ENCODE measurements around the gene RNF144B. TPM values are rescaled to one million over a fixed set of nuclear protein-coding genes. Genes with fewer than 3 reads are reported as not detected.

Gene RNF144B
- total and polyA plus RNA-seq, 2 of the 8 experiments (the other 6 are each of a cell fraction or from before 2014, with no cell fraction given), result 1.8 to 11.2 TPM

DNA sequence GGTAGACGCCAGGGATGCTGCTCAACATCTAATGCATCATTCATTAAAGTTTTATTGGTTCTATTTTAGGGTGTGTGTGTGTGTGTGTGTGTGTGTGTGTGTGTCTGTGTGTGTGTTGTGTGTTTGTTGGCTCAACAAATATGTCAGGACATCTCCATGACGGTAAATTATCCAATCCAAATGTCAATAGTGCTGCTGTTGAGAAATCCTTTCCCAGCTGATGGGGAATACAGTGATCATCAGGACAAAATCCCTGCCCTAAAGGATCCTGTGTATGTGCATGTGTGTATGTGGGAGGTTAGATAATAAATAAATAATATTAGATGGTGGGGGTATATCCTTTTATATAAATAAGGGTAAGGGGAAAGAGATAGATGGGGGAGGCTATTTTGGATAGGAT lies 59.6 kb downstream of the RNF144B start:
- Histone ChIP-seq H3K23me2 (ENCODE audit: low read depth, low read length) (no peaks in the 10 kb centered on the region; the same call in 1 of the 2 replicates), H2BK20ac (ENCODE audit: low read length) (no peak overlapping the region), H4K8ac (ENCODE audit: extremely low read depth, insufficient read depth, low read length) (no peak overlapping the region), H3K18ac (ENCODE audit: extremely low read depth, low read length) (no peak overlapping the region), H4K91ac (replicated peaks; ENCODE audit: insufficient read length, low read length) (no peak overlapping the region), H3K4me1 (replicated peaks in 1 of 4; ENCODE audit: control insufficient read depth in 3 of 4, insufficient read depth in 4 of 4, low read length in 3 of 4) (no peaks in the 10 kb centered on the region), H2AK5ac (ENCODE audit: low read depth, low read length) (no peak overlapping the region), H3K4ac (replicated peaks; ENCODE audit: insufficient read length, low read depth, low read length) (no peak overlapping the region), H3K14ac (ENCODE audit: insufficient read length) (no peak overlapping the region), H2AFZ (ENCODE audit: low read length) (no peak overlapping the region), H3K56ac (replicated peaks; ENCODE audit: insufficient read length, low read depth, low read length) (no peak overlapping the region), H2BK12ac (ENCODE audit: low read depth, low read length) (no peak overlapping the region), H4K20me1 (replicated peaks in 1 of 2; ENCODE audit: control insufficient read depth in 1 of 2, insufficient read depth in 2 of 2, low read length in 2 of 2) (no peaks in the 10 kb centered on the region), H3K4me2 (ENCODE audit: insufficient read depth in 1 of 2, low read depth in 2 of 2, low read length in 2 of 2) (no peak overlapping the region), H3K36me3 (ENCODE audit: control insufficient read depth in 2 of 4, insufficient read depth in 4 of 4, low read length in 3 of 4) (no peaks in the 10 kb centered on the region), H2BK15ac (ENCODE audit: low read length) (no peak overlapping the region), H2BK120ac (replicated peaks; ENCODE audit: low read depth, low read length) (no peak overlapping the region), H3K79me1 (ENCODE audit: low read depth, low read length) (no peaks in the 10 kb centered on the region), H3K23ac (ENCODE audit: insufficient read length) (no peak overlapping the region), H3K79me2 (ENCODE audit: control insufficient read depth in 1 of 2, insufficient read depth in 2 of 2, low read length in 2 of 2) (no peaks in the 10 kb centered on the region), H3K4me3 (ENCODE audit: extremely low read depth in 1 of 4, insufficient read depth in 2 of 4, low read depth in 3 of 4, low read length in 4 of 4) (no peak overlapping the region), H3K9me3 (ENCODE audit: insufficient read depth in 2 of 2, low read depth in 1 of 2, low read length in 1 of 2) (no peaks in the 10 kb centered on the region), H2BK5ac (ENCODE audit: low read depth, low read length) (no peak overlapping the region), H3K27me3 (replicated peaks in 1 of 4; ENCODE audit: control insufficient read depth in 3 of 4, extremely low read depth in 1 of 4, insufficient read depth in 3 of 4, low read length in 3 of 4) (no peaks in the 10 kb centered on the region), H3K27ac (ENCODE audit: low read depth, low read length) (no peak overlapping the region), H3K9ac (replicated peaks in 1 of 4; ENCODE audit: extremely low read depth in 1 of 4, low read depth in 3 of 4, low read length in 3 of 4) (no peak overlapping the region), H4K5ac (ENCODE audit: insufficient read length, low read depth, low read length) (no peak overlapping the region)
- TF ChIP-seq, protein P1, sequence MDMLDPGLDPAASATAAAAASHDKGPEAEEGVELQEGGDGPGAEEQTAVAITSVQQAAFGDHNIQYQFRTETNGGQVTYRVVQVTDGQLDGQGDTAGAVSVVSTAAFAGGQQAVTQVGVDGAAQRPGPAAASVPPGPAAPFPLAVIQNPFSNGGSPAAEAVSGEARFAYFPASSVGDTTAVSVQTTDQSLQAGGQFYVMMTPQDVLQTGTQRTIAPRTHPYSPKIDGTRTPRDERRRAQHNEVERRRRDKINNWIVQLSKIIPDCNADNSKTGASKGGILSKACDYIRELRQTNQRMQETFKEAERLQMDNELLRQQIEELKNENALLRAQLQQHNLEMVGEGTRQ (IDR thresholded peaks at IDR 0.05; ENCODE audit: low read length), result no peak
- no peak for TF ChIP-seq RFX5 (IDR thresholded peaks at IDR 0.05; ENCODE audit: borderline replicate concordance, low read depth, low read length)
- TF ChIP-seq KDM1A (IDR thresholded peaks at IDR 0.05; ENCODE audit: borderline replicate concordance, low read length), result no peak
- no peak for TF ChIP-seq TCF12 (IDR thresholded peaks at IDR 0.05; ENCODE audit: low read depth, low read length)
- TF ChIP-seq PHF8 (conservative IDR thresholded peaks at IDR 0.05; ENCODE audit: low read depth, low read length), result no peak
- no peak for TF ChIP-seq CHD2 (IDR thresholded peaks at IDR 0.05; ENCODE audit: low read length)
- DNase-seq (ENCODE audit: low read depth in 1 of 2, low spot score in 2 of 2), result no peak
- ChIA-PET CTCF (ENCODE audit: partially characterized antibody) (no interaction called here), POLR2A (ENCODE audit: partially characterized antibody) (no interaction called here)
- no peak for FAIRE-seq
- 90% methylated on average over 2 of the region's 2 CpGs; no CpG with 5 or more reads in 1 of the 2 experiments for WGBS, 2 experiments (ENCODE audit: extremely low coverage in 1 of 2, insufficient coverage in 1 of 2, insufficient read length in 1 of 2, insufficient replicate concordance in 2 of 2, low coverage in 1 of 2, low lambda C conversion rate in 2 of 2, missing lambda C conversion rate in 1 of 2)

Data from H1 (cell line).